Breast epithelium (tissue), 3 donors: ENCODE data around the gene HIPK3.

ENCODE experiments used
- POLR2A ChIP-seq: fragments of 450-650 bp; IDR thresholded peaks from one replicate; pipeline ENCODE4 v1.6.1; 2016; ENCODE audit warnings: antibody characterized with exemption, mild to moderate bottlenecking, moderate library complexity
- TF ChIP-seq, protein P1 (sequence below), 3 donors: fragments of 450-650 bp; IDR thresholded peaks; one replicate each; pipeline ENCODE4 v1.5.1; 2016 to 2017; ENCODE audit warnings: antibody characterized with exemption in 3 of 3, mild to moderate bottlenecking in 3 of 3, moderate library complexity in 3 of 3

DNA sequence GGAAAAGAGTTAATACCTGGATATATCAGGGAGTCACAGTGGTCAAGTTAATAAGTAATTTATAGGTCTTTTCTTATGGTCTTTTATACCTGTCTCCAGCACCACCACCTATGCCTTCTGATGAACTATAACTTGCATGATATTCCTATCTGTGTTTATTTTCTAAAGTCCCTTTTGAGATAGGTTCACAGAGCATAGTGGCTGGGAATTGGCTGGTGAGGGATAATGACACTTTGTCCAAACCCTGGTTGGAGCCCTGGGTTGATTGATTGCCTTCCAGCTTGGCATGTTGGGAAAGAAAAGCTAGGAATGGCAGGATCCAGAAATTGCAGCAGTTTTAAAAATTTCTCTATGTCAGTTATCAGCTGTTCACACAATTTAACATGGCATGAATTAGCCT is 23.2 kb downstream of the HIPK3 start:
- TF ChIP-seq, protein P1, sequence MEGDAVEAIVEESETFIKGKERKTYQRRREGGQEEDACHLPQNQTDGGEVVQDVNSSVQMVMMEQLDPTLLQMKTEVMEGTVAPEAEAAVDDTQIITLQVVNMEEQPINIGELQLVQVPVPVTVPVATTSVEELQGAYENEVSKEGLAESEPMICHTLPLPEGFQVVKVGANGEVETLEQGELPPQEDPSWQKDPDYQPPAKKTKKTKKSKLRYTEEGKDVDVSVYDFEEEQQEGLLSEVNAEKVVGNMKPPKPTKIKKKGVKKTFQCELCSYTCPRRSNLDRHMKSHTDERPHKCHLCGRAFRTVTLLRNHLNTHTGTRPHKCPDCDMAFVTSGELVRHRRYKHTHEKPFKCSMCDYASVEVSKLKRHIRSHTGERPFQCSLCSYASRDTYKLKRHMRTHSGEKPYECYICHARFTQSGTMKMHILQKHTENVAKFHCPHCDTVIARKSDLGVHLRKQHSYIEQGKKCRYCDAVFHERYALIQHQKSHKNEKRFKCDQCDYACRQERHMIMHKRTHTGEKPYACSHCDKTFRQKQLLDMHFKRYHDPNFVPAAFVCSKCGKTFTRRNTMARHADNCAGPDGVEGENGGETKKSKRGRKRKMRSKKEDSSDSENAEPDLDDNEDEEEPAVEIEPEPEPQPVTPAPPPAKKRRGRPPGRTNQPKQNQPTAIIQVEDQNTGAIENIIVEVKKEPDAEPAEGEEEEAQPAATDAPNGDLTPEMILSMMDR (IDR thresholded peaks at IDR 0.05): no peak
- no peak for TF ChIP-seq POLR2A
